NCI-H2081 (cell line): ENCODE results near the gene CNTN2.

ENCODE experiments used
- DNase-seq, 2 experiments: peaks; one replicate each; lab custom pipeline; 2025; lab: John Stamatoyannopoulos, UW

The CNTN2 gene

DNA sequence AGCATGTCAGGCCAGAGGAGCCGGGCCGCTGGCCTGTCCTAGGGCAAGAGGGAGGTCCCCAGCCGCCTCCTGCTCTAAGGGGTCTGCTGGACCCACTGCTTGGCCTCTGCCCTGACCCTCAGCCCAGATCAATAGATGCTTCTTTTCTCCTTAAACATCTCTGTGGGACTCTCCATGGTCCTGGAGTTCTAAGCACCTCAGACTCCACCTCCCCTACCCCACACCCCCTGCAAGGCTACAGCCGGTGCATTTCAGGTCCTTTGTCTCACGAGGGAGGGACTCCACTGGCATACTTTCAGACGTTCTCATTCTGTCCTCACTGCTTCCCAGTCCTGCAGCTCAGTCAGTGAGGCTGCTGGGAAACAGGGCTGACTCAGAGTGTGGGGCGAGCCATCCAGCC, 11.0 kb downstream of the CNTN2 start:
- DNase-seq, result no peak

DNA sequence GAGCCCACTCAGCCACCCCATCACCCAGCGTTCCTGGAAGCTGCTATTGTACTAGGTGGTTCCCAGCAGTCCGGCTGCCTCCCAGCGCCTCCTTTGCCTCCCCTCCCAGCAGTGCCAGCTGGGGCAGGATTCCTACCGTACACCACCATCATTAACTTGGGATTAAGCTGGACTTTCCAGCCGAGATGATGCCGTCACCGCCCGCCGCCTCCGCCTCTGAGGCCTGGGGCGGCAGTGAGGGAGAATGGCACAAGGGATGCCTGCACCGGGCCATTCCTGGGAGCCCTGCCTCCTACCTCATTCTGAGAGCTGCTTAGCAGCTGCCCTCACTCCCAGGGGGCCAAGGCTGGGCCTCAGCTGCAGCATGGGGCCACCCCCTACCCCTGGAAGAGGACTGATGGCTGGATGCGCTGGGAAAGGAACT, 13.2 kb downstream of the CNTN2 start:
- no peak for DNase-seq

DNA sequence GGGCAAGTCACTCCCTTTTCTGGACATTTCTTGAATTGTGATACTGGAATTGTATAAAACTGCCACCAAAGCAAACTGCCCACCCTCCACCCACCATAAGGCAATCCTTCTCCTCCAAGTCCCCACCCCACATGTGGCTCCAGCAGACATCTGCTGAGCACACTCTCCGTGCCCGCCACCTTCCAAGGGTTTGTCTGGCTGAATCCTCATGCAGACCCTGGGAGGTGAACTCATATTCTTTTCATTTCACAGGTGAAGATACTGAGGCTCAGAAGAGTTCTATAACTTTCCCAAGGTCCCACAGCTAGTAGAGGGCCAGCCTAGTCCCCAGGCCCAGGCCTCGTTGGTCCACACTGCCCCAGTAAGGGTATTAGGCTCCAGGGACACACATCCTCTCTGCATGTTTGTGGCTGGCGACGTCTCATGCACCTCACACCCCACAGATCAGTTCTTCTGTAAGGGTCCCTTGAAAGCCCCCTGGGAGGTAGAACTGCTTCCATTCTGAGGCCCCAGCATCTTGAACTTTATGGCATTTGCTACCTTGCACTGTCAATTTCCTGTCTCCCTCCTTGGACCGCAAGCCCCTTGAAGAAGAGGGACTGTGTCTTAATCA, 14.1 kb downstream of the CNTN2 start:
- DNase-seq, result no peak

DNA sequence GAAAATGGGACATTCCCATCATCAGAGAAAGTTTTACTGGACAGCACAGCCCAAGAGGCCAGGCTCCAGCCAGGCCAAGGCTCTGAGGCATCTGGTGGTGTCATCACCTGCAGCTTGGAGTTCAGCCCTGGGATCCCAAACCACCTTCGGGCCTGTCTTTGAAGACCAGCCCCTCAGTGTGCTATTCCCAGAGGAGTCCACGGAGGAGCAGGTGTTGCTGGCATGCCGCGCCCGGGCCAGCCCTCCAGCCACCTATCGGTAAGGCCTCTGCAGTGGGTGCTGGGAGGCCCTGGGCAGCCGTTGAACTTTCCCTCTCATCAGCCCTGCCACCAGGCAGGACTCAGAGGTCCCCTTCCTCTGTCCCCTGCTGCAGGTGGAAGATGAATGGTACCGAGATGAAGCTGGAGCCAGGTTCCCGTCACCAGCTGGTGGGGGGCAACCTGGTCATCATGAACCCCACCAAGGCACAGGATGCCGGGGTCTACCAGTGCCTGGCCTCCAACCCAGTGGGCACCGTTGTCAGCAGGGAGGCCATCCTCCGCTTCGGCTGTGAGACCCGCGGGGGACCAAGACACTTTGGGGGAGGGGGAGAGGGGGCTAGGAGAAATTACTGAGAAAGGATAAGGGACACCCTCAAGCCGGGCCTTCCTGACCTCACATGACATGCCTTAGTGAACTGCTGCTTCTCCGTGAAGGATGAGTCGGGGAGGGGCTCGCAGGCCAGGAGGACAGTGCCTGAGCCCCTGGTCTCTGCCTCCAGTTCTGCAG, 15.0 kb downstream of the CNTN2 start:
- DNase-seq, result no peak

DNA sequence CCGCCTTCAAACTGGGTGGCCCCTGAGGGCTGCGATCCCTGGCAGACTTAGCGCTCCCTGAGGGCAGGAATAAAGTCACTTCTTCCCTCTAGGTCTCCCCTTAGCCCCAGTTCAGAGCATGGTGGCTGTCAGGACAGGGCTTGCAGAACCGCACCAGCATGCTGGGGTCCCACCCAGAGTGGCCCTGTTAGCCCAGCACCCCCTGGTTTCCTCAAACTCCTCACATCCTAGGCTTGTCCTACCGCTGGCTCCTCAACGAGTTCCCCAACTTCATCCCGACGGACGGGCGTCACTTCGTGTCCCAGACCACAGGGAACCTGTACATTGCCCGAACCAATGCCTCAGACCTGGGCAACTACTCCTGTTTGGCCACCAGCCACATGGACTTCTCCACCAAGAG, 15.8 kb downstream of the CNTN2 start:
- DNase-seq, result no peak

DNA sequence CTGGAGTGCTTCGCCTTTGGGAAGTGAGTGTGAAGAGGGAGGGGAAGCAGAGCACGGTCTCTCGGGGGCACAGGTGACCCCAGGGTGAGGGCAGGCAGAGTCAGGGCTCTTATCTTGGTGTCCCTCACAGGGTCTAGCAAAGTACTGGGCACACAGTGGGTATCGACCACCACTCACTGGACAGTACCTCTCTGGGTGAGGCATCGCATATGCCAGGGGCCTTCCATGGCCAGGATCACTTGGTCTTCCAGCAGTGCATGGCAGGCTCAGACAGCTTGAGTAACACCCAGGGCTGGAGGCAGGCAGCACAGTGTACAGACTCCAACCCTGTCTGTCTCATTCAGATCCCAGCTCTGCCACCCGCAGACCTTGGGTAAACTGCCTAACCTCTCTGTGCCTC, 16.6 kb downstream of the CNTN2 start:
- DNase-seq, result no peak

DNA sequence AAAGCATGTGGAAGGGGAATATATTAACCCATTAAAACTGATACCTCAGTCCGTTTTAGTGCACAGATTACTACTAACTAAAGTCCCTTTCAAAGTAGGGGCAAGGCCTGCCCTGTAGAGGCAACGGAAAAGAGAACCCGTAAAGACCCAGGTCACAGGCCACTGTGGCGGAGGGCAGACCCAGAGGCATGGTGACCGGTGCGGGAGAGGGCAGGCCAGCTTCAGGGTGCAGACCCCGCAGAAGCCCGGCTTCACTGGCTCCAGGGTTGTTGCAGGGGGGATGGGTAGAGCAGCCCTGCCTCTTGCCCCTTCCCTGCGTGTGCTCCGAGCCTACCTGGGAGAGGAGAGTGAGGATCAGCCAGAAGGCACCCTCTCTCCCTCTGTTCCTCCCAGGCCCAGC, 17.7 kb downstream of the CNTN2 start:
- DNase-seq, result no peak

DNA sequence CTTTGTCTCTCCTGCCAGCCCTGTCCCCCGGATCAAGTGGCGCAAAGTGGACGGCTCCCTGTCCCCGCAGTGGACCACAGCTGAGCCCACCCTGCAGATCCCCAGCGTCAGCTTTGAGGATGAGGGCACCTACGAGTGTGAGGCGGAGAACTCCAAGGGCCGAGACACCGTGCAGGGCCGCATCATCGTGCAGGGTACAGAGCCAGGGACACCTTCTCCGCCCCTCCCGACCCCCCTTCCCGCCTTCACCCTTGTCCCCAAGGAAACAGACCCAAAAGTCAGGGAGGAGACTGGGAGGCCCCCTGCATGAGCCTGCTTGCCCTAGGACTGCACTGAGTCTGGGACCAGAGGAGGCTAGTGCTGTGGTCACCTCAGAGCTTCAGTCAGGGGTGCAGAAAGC, 18.2 kb downstream of the CNTN2 start:
- DNase-seq, result no peak

DNA sequence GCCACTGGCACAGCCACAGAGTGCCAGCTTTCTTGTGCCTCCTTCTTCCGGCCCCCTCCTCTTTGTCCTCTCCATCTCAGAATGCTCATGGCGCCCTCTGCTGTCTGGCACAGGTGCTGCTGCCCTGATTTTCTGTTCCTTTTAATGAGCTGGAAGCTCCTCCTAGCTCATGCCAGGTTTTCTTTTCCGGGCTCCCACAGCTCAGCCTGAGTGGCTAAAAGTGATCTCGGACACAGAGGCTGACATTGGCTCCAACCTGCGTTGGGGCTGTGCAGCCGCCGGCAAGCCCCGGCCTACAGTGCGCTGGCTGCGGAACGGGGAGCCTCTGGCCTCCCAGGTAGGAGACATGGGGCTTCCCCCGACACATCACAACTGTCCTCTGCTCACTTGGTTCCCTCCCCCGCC, 18.7 kb downstream of the CNTN2 start:
- peak; percentile 86 to 91 for DNase-seq

DNA sequence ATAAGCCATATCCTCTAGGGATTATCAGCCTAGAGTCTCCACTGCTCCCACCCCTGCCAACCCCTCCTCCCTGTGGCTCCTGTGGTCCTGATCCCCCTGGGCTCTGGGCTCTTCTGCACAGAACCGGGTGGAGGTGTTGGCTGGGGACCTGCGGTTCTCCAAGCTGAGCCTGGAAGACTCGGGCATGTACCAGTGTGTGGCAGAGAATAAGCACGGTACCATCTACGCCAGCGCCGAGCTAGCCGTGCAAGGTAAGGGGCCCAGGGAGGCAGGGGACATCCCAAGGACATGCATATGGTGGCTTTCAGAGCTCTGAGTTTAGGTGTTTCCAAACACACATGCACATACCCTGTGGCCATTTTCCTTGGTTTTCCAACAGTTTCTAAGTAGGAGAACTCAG, 19.3 kb downstream of the CNTN2 start:
- no peak for DNase-seq

DNA sequence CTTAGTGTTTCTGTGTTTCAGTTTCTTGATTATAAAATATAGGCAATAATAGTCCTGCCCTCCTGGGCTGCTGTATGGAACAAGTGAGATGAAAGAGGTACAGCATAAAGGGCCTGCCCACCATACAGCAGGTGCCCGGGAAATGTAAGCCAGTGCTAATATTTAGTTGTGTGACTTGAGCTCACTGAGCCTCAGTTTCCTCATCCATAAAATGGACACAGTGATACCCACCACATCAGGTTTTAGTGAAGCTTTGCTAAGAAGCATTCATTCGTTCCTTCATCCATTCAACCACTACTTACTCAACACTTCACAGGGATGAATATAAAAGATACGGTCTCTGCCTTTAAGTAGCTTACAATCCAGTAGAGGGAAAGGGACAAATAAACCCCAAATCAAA, 19.9 kb downstream of the CNTN2 start:
- DNase-seq, result no peak

DNA sequence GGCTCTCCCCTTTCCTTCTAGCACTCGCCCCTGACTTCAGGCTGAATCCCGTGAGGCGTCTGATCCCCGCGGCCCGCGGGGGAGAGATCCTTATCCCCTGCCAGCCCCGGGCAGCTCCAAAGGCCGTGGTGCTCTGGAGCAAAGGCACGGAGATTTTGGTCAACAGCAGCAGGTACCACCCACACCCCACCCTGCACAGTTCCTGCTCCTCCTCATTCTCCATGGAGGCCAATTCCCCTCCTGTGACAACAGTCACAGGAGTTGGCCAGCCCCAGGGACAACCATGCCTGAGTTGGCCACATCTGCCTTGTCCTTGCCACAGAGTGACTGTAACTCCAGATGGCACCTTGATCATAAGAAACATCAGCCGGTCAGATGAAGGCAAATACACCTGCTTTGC, 21.3 kb downstream of the CNTN2 start:
- no peak for DNase-seq

DNA sequence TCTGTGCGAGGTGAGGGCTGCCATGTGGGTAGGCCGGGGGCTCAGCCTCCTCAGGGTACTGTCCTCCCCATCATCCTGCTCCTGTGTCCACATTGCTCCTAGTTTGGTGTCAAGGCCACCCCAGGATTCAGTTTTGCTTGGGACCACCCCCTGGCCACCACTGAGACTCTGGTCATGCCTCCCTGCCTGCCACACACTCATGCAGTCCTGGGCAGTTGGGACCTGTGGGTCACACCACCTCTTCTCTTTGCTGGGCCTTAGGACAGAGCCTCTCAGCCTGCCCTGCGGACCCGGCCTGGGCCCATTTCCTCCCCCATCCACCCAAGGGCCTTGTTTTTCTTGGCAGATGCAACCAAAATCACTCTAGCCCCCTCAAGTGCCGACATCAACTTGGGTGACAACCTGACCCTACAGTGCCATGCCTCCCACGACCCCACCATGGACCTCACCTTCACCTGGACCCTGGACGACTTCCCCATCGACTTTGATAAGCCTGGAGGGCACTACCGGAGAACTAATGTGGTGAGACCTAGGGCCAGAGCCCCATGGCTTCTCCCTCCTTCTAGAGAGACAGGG, 21.8 kb downstream of the CNTN2 start:
- no peak for DNase-seq

DNA sequence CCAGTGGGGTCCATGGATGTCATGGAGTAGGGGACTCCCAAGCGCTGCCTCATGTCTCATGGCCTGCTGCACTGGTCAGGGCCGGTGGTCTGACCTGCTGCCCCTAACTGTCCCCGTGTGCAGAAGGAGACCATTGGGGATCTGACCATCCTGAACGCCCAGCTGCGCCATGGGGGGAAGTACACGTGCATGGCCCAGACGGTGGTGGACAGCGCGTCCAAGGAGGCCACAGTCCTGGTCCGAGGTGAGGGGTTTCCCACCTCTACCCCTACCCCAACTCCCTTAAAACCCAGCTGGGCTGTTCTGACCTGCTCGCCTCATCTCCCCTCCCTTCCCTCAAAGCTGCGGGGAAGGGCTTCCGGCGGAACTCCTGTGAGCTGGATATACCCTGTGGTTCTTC, 22.7 kb downstream of the CNTN2 start:
- no peak for DNase-seq

DNA sequence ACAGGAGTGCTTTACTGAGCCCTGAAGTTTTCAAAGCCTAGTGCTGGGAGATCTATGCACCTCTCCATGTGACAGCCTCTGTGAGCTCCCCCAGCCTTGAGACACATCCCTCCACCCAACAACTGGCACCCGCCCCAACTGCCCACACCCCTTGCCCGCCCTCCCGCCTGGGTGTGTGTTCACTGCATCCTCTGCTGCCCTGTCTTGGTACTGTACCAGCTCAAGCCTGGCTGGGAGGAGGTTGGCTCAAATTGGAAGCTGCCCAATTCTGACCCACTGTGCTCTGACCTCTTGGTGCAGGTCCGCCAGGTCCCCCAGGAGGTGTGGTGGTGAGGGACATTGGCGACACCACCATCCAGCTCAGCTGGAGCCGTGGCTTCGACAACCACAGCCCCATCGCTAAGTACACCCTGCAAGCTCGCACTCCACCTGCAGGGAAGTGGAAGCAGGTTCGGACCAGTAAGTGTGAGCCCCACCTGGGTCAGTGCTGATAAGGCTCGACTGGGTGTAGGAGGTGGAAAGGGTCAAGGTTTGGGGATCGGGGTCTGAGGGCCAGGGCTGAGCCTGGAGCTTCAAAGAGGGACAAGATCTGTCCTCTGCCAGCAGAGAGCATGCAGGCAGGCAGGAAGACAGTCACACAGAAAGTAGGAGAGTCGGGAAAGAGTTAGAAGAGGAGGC, 23.3 kb downstream of the CNTN2 start:
- no peak for DNase-seq

DNA sequence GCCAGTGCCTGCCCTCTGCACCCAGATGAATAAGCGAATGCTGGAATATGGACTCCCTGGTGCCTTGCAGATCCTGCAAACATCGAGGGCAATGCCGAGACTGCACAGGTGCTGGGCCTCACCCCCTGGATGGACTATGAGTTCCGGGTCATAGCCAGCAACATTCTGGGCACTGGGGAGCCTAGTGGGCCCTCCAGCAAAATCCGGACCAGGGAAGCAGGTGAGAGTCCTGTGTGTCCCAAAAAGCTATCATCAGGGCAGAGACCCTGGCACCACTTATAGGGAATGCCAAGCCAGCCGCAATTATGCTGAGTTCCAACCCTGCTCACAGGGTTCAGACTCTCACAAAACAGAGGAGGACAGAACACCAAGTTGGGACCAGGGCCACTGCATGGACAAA, 24.0 kb downstream of the CNTN2 start:
- DNase-seq, result no peak

DNA sequence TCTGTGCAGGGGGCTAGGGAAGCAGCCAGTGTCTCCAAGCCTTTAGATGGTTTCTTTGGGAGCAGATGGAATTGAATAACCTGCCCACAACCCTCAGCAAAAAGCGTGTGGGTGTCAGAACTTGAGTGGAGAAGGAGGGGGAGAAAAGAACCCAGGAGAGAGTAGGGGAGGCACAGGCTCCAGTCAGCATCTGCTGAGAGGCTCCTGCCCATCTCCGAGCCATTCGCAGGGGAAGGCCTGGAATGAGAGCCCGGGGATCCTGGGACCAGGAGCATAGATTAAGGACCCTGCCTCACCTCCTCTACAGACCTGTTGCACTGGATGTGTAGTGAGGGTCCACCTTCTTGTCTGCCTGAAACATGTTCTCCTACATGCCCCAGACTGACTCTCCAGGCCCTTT, 25.0 kb downstream of the CNTN2 start:
- DNase-seq, result no peak

DNA sequence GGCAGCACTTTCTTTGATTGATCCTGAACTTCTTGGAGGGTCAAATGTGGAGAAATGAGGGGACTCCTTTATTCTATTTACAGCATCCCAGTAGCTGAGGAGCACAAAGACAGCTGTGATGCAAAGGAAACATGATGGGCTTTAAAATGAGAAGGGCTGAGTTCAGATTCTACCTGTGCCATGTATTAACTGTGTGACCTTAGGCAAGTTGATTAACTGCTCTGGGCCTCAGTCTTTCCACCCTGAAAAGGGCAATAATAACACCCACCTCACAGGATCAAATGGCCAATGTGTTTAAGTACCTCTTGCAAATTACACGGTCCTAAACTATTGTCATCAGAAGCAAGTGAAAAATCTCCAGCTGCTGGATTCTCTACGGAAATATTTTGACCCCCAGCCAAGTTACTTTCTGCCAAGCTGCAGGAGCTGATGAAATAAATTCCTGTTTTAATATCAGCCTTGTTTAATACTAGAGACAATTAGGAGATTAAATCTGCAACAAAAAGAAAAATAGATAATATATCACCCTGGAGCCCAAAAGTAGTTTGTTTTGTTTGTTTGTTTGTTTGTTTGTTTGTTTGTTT, 25.5 kb downstream of the CNTN2 start:
- DNase-seq, result no peak

DNA sequence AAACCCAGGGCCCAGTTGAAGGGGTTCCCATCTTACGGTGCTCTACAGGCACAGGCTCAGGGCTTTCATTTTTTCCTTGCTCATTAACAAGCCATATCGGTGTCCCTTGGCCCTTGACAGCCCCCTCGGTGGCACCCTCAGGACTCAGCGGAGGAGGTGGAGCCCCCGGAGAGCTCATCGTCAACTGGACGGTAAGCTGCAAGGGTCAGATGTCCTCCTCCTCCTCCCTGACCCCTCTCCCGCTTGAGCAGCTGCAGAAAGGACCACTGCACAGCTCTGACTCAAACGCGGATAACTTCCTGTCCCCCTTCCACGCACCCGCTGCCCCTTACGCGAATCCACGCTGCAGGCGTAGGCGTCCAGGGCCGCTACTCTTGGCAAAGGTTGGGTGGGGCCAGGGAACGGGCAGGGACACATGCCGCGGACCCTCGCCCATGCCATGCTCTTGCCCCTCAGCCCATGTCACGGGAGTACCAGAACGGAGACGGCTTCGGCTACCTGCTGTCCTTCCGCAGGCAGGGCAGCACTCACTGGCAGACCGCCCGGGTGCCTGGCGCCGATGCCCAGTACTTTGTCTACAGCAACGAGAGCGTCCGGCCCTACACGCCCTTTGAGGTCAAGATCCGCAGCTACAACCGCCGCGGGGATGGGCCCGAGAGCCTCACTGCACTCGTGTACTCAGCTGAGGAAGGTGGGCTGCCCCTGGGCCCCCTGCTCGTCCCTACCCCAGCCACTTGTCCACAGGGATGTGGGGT, 26.5 kb downstream of the CNTN2 start:
- DNase-seq, result no peak

DNA sequence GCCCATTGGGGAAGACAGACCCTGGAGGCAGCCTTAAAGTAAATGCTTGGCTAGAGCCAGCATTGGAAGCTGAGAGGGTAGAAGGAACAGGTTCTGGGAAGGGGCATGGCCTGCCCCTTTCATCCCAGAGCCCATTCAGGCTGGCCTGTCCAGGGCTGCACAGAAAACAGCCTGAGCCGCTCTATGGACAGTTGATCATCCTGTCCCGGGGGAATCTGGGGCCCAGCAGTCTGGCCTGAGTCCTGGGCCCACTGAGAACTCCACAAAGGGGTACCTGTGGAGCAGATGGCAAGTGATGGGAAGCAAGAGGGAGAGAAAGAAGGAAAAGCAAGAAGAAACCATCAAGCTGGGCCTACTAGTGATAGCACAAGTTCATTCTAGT, 28.0 kb downstream of the CNTN2 start:
- DNase-seq, result no peak

DNA sequence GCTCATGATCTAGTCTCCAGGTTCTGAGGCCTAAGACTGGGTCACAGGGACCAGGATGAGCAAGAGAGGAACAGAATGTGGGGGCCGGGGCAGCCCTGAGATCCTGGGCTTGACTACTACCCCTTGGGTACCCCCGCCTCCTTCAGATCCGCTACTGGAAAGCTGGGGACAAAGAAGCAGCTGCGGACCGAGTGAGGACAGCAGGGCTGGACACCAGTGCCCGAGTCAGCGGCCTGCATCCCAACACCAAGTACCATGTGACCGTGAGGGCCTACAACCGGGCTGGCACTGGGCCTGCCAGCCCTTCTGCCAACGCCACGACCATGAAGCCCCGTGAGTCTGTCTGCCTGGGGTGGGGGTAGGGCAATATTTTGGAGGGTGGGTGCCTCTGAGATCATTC, 28.8 kb downstream of the CNTN2 start:
- DNase-seq, result no peak

DNA sequence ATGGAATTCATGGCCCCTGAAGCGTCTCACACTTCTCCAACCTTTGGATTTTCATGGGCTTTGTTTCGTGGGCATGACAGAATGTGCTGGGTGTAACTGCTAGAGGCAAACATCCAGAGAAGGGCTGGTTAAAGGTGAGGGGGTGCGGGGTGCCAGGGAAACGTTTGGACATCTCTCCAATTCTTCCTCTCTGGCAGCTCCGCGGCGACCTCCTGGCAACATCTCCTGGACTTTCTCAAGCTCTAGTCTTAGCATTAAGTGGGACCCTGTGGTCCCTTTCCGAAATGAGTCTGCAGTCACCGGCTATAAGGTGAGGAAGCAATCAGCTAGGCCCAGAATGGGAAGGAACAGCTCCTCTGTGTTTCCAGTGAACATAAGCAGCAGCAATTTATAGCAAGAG, 29.3 kb downstream of the CNTN2 start:
- DNase-seq, result no peak
